ENCODE results near the gene SLX4.
"Not testable (repeated sequence)": the region's sequence is repeated elsewhere in the genome, so short reads cannot be mapped to it uniquely, and the experiment has no call there.

The SLX4 gene, protein sequence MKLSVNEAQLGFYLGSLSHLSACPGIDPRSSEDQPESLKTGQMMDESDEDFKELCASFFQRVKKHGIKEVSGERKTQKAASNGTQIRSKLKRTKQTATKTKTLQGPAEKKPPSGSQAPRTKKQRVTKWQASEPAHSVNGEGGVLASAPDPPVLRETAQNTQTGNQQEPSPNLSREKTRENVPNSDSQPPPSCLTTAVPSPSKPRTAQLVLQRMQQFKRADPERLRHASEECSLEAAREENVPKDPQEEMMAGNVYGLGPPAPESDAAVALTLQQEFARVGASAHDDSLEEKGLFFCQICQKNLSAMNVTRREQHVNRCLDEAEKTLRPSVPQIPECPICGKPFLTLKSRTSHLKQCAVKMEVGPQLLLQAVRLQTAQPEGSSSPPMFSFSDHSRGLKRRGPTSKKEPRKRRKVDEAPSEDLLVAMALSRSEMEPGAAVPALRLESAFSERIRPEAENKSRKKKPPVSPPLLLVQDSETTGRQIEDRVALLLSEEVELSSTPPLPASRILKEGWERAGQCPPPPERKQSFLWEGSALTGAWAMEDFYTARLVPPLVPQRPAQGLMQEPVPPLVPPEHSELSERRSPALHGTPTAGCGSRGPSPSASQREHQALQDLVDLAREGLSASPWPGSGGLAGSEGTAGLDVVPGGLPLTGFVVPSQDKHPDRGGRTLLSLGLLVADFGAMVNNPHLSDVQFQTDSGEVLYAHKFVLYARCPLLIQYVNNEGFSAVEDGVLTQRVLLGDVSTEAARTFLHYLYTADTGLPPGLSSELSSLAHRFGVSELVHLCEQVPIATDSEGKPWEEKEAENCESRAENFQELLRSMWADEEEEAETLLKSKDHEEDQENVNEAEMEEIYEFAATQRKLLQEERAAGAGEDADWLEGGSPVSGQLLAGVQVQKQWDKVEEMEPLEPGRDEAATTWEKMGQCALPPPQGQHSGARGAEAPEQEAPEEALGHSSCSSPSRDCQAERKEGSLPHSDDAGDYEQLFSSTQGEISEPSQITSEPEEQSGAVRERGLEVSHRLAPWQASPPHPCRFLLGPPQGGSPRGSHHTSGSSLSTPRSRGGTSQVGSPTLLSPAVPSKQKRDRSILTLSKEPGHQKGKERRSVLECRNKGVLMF (N-terminal part only)

DNA sequence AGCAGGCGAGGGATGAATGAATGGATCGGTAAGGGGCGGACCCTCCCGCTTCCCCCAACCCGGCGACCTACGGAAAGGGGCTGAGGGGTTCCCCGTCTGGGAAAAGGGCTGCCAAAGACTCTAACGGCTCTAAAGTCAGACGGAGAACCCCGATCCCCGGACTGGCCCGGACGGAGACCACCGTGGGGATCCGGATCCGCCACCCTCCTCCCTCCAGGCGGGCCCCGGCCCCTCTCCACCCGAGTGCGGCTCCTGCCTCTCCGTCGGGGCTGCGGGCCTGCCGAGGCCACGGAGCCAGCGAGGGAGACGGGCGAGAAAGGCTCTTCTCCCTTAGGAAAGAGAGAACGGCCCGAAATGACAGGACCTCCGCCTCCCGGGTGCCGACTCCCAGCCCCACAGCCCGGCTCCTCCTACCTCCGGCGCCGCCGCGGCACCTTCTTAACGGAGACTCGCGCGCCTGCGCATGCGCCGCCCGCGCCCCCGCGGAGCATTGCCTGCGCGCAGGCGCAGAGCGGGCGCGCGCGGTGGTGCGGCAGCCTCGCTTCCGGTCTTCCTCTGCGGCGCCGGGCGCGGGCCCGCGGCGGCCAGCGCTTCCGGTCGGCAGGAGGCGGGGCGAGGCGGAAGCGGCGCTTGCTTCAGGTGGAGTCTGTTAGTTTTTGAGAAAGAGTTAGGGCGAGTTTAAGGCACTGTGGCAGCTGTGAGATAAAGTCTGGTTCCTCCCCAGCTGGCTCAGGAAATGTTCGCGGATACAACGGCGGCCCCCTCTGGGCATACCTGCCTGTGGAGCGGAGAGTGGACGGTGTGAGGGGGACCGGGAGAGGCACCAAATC, at the start of gene SLX4:
SLX4 (minus strand) TSS at position 461 of the 830 bp plus-strand sequence. CDS start 2,642 bp downstream, outside the sequence.
- DNase-seq = peak; percentile 53

GRCh38 chr16:3659251-3659650, 47.8 kb upstream of the SLX4 start:
- no peak for DNase-seq

- DNase-seq = no peak
Observed at GRCh38 chr16:3656491-3657468, 45.4 kb upstream of the SLX4 start.

DNA sequence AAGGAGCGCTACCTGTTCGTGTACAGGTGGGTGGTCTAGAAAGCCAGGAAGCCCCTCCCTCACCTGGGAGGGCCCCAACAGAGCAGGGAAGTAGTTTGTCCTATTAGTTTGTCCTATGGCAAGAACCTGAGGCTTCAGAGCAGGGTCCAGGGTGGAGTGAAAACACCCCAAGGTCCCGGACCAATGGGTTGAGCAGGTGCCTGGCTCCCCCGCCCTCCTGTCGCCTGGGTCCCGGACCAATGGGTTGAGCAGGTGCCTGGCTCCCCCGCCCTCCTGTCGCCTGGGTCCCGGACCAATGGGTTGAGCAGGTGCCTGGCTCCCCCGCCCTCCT, 44.7 kb upstream of the SLX4 start:
- DNase-seq = not testable (repeated sequence)

DNA sequence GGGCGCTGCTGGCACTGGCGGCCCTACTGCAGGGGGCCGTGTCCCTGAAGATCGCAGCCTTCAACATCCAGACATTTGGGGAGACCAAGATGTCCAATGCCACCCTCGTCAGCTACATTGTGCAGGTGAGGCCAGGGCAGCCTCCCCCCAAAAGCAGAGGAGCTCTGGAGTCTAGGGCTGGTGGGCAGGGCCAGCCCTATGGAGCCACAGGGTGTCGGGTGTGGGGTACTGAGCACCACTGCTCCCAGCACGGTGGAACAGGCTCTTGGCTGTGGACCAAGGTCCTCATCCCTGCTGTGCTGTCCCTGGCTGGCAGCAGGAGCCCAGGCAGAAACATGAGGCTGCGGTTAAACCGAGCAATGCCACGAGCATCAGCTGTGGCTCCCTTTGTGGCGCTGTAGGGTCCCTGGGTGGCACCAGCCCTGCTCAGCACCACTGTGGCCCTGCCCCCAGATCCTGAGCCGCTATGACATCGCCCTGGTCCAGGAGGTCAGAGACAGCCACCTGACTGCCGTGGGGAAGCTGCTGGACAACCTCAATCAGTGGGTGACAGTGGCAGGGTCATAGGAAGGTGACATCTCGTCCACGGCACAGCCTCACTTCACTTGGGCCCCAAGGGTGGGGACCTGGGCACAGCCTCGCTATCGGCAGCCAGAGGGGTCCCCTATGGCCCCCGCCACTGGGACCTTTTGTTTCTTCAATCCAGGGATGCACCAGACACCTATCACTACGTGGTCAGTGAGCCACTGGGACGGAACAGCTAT, 44.2 kb upstream of the SLX4 start:
- DNase-seq = no peak

DNA sequence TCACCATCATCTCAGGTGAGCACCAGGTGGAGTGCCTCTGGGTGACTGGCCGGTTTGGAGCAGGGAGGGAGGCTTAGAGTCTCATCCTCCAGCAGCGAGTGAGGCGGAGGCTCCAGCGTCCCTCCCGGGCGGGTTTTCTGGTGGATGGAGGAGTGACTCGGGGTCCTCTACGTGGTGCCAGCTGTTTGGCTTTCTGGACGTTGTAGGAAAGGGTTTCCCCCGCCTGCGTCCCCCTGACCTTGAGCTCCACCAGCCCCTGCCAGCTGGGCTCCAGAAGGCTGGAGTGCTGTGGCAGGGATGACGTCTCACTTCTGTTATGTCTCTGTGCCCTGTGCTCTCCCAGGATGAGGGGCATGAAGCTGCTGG, 43.6 kb upstream of the SLX4 start:
- no peak for DNase-seq

DNA sequence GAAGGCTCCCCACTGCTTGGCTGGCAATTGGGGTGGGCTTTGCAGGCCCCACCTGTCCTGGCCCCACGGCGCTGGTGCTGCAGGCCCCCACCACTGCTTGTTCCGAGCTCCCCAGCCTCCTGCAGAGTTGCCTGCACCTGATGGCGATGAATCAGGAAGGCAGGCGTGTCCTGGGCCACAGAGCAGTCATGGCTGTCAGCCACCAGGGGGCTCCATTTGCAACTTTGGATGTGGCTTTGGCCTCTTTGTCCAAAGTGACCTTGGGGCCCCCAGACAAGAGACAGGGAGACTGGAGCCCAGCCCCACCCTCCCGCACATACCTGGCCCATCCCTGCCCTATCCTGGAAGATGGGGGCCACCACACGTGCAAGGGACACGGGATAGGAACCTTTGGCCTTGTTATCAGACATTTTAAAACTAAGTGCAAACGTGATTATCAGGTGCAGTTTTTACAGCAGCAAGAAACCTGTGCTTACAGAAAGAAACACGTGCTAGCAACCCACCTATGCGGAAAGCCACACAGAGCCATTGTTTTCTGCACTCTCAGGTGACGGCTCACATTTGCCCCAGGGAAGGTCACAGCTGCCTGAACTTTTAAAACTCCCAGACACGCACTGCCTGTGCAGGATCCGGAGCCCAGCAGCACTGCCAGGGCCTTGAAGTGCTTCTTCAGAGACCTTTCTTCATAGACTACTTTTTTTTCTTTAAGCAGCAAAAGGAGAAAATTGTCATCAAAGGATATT, 43.0 kb upstream of the SLX4 start, which contains the start of gene DNASE1:
DNASE1 (plus strand) TSS at position 443 of the 743 bp plus-strand sequence. CDS start 683 bp downstream, outside the sequence.
- DNase-seq = peak; percentile 27

DNA sequence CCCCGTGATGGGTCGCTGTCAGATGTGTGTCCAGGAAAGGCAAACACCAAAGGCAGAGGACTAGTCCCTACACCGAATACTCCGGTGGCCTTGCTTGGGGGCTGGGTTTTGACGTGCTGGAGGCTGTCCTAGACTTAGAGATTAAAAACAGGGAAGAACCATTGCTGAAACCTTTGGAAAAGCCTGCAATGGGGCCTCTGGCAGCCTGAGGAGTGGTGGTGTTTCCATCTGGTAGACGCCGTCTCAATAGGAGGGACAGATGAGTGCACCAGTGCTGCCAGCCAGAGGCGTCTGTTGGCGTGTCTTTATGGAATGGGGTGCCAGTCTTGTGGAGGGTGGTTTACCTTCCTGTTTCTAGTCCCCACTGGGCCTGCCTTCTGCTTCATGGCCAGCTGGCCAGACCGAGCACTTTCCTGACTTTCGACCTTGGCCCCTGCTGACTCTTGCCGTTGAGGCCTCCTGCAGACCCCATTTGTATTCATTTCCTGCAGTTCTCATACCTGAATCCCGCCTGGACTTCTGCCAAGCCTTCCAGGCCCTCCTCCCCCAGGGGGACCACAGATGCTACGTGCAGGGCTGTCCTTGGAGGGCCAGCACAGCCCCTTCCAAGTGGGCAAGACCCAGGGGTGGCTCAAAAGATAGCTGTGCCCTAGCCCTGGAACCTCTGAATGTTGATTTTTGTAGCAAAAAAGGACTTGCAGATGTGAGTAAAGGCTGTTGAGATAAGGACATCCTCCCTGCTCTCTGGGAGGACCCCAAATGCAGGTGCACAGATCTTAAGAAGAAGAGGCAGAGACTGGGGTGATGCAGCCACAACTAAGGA, 41.2 kb upstream of the SLX4 start:
- DNase-seq = no peak

GRCh38 chr16:3651461-3652372, 40.3 kb upstream of the SLX4 start:
- DNase-seq = no peak

- no peak for DNase-seq
Observed at GRCh38 chr16:3650631-3651265, 39.3 kb upstream of the SLX4 start.

DNA sequence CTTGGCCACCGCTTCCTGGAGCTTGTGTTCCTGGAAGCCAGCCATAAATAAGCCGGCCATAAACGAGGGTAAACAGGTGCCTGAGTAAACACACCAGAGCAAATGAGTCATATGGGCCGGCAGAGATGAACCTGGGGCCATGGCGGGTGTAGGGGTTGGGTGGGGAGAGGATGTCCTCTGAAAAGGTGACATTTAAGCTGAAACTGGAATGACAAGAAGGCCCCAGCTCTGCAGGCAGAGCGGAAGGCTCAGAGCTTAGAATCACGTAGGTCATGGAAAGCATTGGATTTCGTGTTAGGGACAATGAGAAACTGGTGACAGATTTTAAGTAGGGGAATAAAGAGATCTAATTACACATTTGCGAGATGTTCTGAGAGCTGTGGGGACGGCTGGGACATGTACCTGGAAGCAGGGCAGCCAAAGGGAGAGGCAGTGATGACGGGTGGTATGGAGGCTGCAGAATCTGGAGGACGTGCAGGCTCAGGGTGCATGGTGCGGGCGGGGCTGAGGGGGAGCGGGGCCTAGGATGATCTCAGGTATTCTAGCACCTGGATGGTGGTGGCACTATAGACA, 35.0 kb upstream of the SLX4 start:
- peak; percentile 7 for DNase-seq

DNA sequence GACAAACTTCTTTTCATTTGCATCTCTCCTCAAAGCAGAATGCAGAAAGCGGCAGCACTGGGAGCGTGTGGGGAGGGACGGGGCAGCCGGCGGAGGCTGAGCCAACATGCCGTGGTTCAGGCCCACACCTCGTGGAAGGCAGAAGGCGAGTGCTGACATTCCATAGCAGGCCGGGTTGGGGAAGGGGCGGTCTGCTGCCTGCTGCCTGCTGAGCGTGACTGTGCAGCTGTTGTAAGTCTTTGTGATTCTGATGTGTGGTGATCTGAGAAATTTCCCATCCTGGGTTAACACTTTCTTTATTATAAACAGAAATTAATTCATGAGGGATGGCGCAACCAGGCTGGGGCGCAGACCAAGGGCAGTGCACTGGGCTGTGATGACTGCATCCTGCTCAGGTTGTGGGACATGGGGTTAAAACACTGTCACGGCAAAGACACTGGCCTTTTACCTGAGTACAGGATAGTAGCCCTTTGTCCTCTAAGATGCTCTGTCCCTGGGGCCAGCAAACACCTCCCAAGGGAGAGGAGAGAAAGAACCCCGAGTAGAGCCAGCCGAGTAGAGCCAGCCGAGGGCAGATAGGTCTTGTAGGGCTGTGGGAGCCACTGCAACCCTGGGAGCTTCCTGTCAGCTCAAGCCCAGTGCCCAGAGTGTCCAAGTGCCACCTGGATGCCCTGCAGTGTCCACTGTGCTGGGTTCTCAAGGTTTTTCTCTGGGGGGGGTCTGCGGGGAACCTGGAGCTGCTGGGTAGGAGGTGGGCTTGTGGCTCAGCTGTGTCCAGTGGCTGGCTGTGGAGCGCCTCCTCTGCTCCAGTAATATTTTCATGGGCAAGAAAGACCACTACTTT, 34.3 kb upstream of the SLX4 start:
- DNase-seq = peak; percentile 9

- no peak for DNase-seq
Observed at GRCh38 chr16:3645108-3645503, 33.7 kb upstream of the SLX4 start.

DNA sequence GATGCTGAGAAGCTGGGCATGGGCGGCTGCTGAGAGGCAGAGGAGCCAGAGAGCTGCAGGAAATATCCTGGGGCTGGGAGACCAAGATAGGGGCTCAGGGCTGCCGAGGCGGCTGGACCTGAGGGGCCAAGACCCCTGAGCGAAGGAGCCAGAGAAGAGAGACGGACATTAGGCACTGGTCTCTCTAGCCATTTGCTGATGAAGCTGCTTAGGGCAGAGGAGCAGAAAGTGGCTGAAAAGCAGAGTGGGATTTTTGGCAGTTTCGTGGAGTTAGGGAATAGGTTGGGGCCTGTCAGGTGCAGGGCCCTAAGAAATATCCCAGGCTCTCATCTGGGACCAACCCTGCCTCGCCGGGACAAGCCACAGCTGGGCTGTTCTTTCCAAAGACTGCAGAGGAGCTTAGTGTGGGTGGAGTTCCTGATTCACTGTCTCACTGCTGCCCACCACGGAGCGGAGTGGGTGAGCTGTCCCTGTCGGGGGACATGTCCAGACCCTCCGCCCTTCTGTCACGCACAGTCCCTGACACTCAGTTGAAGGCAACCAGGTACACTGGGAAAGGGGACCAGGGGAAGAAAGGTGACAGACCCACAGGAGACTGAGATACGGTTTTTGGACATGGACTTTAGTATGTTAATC, 31.8 kb upstream of the SLX4 start:
- no peak for DNase-seq

DNA sequence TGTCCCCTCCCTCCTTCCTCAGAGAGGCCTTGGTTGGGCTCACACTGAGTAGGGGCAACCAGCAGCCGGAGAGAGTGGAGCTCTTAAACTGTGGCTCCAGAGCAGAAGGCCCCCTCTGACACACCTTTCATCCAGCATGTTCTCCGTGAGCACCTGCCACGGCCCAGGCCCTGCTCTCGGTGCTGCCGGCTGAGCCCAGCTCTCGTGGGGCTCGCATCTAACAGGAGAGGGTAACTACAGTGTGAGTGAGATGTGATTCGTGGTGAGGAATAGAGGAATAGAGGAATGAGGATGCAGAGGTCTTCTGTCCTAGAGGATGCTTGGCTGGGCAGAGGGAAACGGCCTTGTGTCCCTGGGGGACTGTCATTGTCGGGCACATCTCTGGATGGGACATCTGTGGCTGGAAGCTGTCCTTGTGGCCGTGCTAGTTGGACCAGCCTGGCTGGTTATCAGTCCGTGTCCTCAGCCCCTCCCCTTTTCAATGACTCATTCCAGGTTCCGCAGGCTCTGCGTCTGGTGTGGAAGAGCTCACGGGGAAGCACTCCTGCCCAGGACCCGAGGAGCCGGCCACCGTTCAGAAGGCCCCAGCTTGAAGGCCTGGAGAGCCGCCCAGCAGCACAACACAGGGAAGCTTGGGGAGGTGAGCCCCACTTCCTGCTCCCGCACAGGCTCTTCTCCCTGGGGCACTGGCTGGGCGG, 31.1 kb upstream of the SLX4 start:
- DNase-seq = no peak

Measured in NCI-H526 treated with DMSO at 0.1 percent for 48 hours (cell line).